SK-N-SH (cell line): ENCODE data around the gene PGS1. TPM values are rescaled to one million over a fixed set of nuclear protein-coding genes. Genes with fewer than 3 reads are reported as not detected.

Experiments
- CTCF ChIA-PET: fragments of 300-600, 350-600 bp; formaldehyde crosslinking; extraction: SDS; loops from one replicate; lab custom pipeline; 2021; lab: Yijun Ruan, JAX
- POLR2A ChIA-PET: fragments of 350-600 bp; sonication (Branson Sonifier 250); formaldehyde crosslinking; extraction: SDS; loops from one replicate; lab custom pipeline; 2020; ENCODE audit warnings: antibody characterized with exemption, inconsistent platforms; lab: Yijun Ruan, JAX
- DNase-seq: peaks from one replicate; pipeline ENCODE4 v3.0.0; 2012
- H2AFZ ChIP-seq: fragments of 200-600 bp; sonication (generic); 2 replicates; pipeline ENCODE4 v1.8.1; 2016; ENCODE audit warnings: antibody characterized with exemption, mild to moderate bottlenecking, low read depth
- H3F3A ChIP-seq: fragments of 200-600 bp; sonication (generic); replicated peaks from 2 replicates; pipeline ENCODE3; 2016; ENCODE audit warnings: antibody characterized with exemption, mild to moderate bottlenecking; ENCODE audit not compliant: insufficient read depth
- H3K27ac ChIP-seq, 2 experiments: fragments of 200-500 bp in 1 of 2; fragments of 200-600 bp in 1 of 2; sonication (Bioruptor generic) in 1 of 2; sonication (generic), shearing (Covaris generic) in 1 of 2; 2 replicates each; pipeline versions ENCODE4 v1.5.1 to v1.6.1; 2014 to 2016; ENCODE audit warnings: low read depth in 2 of 2, inconsistent platforms in 1 of 2, low read length in 1 of 2, mild to moderate bottlenecking in 1 of 2, mixed read lengths in 1 of 2
- H3K27me3 ChIP-seq: fragments of 200-600 bp; sonication (generic), shearing (Covaris generic); 2 replicates; pipeline ENCODE4 v1.6.1; 2016; ENCODE audit warnings: mixed run types; ENCODE audit not compliant: insufficient read depth
- H3K36me3 ChIP-seq, 2 experiments: fragments of 200-500 bp in 1 of 2; fragments of 200-600 bp in 1 of 2; sonication (Bioruptor generic) in 1 of 2; sonication (generic) in 1 of 2; replicated peaks in 1 of 2; 2 replicates each; pipeline versions ENCODE3 to v1.5.1; 2014 to 2016; ENCODE audit warnings: low read length in 1 of 2, mild to moderate bottlenecking in 1 of 2; ENCODE audit not compliant: insufficient read depth in 2 of 2, control insufficient read depth in 1 of 2
- H3K4me1 ChIP-seq, 2 experiments: fragments of 200-500 bp in 1 of 2; fragments of 200-600 bp in 1 of 2; sonication (Bioruptor generic) in 1 of 2; sonication (generic), shearing (Covaris generic) in 1 of 2; 2 replicates each; pipeline versions ENCODE4 v1.5.1 to v1.6.1; 2014 to 2016; ENCODE audit warnings: low read depth in 1 of 2, low read length in 1 of 2, mixed run types in 1 of 2; ENCODE audit not compliant: insufficient read depth in 2 of 2, control insufficient read depth in 1 of 2
- H3K4me2 ChIP-seq: fragments of 200-600 bp; sonication (generic), shearing (Covaris generic); 2 replicates; pipeline ENCODE4 v1.6.1; 2017; ENCODE audit warnings: mixed run types
- H3K4me3 ChIP-seq, 2 experiments: fragments of 200-500 bp in 1 of 2; fragments of 200-600 bp in 1 of 2; sonication (Bioruptor generic) in 1 of 2; sonication (generic), shearing (Covaris generic) in 1 of 2; 2 replicates each; pipeline versions ENCODE4 v1.5.1 to v1.8.1; 2014 to 2016; ENCODE audit warnings: low read depth in 2 of 2, inconsistent platforms in 1 of 2, low read length in 1 of 2, mild to moderate bottlenecking in 1 of 2, mixed read lengths in 1 of 2, moderate library complexity in 1 of 2
- H3K79me2 ChIP-seq: fragments of 200-600 bp; sonication (generic); 2 replicates; pipeline ENCODE4 v1.8.1; 2017; ENCODE audit warnings: mild to moderate bottlenecking; ENCODE audit not compliant: insufficient read depth
- H3K9ac ChIP-seq: fragments of 200-600 bp; sonication (generic); 2 replicates; pipeline ENCODE4 v1.6.1; 2017; ENCODE audit warnings: mixed run types
- H3K9me2 ChIP-seq: fragments of 200-600 bp; sonication (generic); 2 replicates; pipeline ENCODE4 v1.6.1; 2017; ENCODE audit warnings: mixed run types
- H3K9me3 ChIP-seq: fragments of 200-600 bp; sonication (generic); 2 replicates; pipeline ENCODE4 v1.6.1; 2017; ENCODE audit warnings: mixed run types, mild to moderate bottlenecking, moderate library complexity
- H4K20me1 ChIP-seq: fragments of 200-600 bp; sonication (generic); 2 replicates; pipeline ENCODE4 v1.6.1; 2017; ENCODE audit warnings: mild to moderate bottlenecking, mixed run types; ENCODE audit not compliant: insufficient read depth
- ELF1 ChIP-seq: IDR thresholded peaks from 2 replicates; pipeline ENCODE4 v1.4.0; 2012
- EP300 ChIP-seq, 2 experiments: IDR thresholded peaks; 2 replicates each; pipeline versions ENCODE4 v1.4.0 to v1.6.1; 2012; ENCODE audit warnings: borderline replicate concordance in 1 of 2, low read depth in 1 of 2, low read length in 1 of 2
- EZH2phosphoT487 ChIP-seq: fragments of 200-600 bp; sonication (generic); IDR thresholded peaks from 2 replicates; pipeline ENCODE4 v1.6.1; 2017; ENCODE audit warnings: low read depth, mixed run types, mild to moderate bottlenecking, antibody characterized with exemption, moderate library complexity, borderline replicate concordance
- FOXJ3 ChIP-seq: sonication (generic); formaldehyde crosslinking; IDR thresholded peaks from 2 replicates; pipeline ENCODE4 v1.5.1; 2020; ENCODE audit warnings: mild to moderate bottlenecking, missing genetic modification reagents
- FOXM1 ChIP-seq: IDR thresholded peaks from 2 replicates; pipeline ENCODE4 v1.4.0; 2012; ENCODE audit warnings: low read depth, mild to moderate bottlenecking
- MEF2A ChIP-seq: IDR thresholded peaks from 2 replicates; pipeline ENCODE4 v1.4.0; 2012; ENCODE audit warnings: low read depth, borderline replicate concordance
- MXI1 ChIP-seq: IDR thresholded peaks from 2 replicates; pipeline ENCODE4 v1.6.1; 2012; ENCODE audit warnings: mild to moderate bottlenecking, low read depth, low read length, improper control_type of control experiment
- NRF1 ChIP-seq: IDR thresholded peaks from 2 replicates; pipeline ENCODE4 v1.6.1; 2012; ENCODE audit warnings: low read depth, mild to moderate bottlenecking, low read length
- RAD21 ChIP-seq: IDR thresholded peaks from 2 replicates; pipeline ENCODE4 v1.6.1; 2012; ENCODE audit warnings: mild to moderate bottlenecking, low read length
- SMC3 ChIP-seq: IDR thresholded peaks from 2 replicates; pipeline ENCODE4 v1.6.1; 2012; ENCODE audit warnings: low read depth, low read length, improper control_type of control experiment
- TEAD4 ChIP-seq: IDR thresholded peaks from 2 replicates; pipeline ENCODE4 v1.4.0; 2012; ENCODE audit warnings: mild to moderate bottlenecking, borderline replicate concordance; ENCODE audit not compliant: insufficient read depth
- YY1 ChIP-seq: IDR thresholded peaks from 2 replicates; pipeline ENCODE4 v1.4.0; 2012; ENCODE audit warnings: low read depth, mild to moderate bottlenecking
- WGBS: methylation state at CpG from one replicate; pipeline ENCODE4 v1.1.6; 2017; ENCODE audit warnings: low lambda C conversion rate; 5-methylcytosine and 5-hydroxymethylcytosine counted together
- polyA plus RNA-seq, 3 experiments: library from polyadenylated mRNA; depleted of rRNA; stranded (reverse); fragments of >200 nt; gene quantifications; 2 replicates each; pipeline ENCODE4 v1.2.3, GENCODE V29; 2012
- TF ChIP-seq, protein P1 (sequence below): IDR thresholded peaks from 2 replicates; pipeline ENCODE4 v1.6.1; 2012; ENCODE audit warnings: mild to moderate bottlenecking, low read depth, low read length, moderate library complexity
- TF ChIP-seq, protein P2 (sequence below): IDR thresholded peaks from 2 replicates; pipeline ENCODE4 v1.4.0; 2012; ENCODE audit warnings: low read depth
- TF ChIP-seq, protein P3 (sequence below): fragments of 150-350 bp; IDR thresholded peaks from 2 replicates; pipeline ENCODE4 v1.6.1; 2016; ENCODE audit warnings: mild to moderate bottlenecking, low read depth, low read length

PGS1 gene
- polyA plus RNA-seq, 1 of the 3 experiments (the other 2 are of a cell fraction), result 88.4 TPM

DNA sequence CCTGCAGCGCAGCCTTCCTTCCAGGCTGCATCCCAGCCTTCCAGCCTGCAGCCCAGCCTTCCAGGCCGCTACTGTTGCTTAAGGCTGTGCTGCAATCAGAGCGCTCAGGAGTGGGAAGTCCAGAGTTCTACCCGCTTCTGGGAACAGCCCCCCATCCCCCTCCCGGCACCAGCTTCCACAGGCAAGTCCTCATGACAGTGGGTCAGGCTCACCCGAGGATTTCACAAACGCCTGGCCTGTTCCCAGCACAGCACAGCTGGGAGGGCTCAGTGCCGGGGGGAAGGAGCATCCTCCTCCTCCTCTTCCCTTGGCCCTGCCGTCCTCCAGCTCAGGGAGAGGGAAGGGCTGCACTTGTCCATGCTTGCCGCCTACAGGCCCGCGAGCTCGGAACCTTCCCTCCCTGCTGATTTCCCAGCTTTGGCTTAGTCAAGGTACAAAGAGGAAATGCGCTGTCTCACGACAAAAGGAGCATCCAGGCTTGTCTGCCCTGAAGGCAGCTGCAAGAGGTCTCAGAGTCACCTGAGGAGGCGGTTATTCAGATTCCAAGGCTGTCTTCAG is 26.9 kb upstream of the PGS1 start:
- peak overlapping the region; percentile 87 to 91; a peak in 3 of 4 replicates for H3K27ac ChIP-seq
- H3K4me3 ChIP-seq, result no peak overlapping the region
- no peak overlapping the region for H2AFZ ChIP-seq
- H3K4me1 ChIP-seq, result peaks cover 33 to 47% of the 10 kb centered on the region in 2 experiments
- WGBS, result 63% methylated on average over 14 of the region's 16 CpGs
- ChIA-PET POLR2A (interaction anchor here (1.0 kb wide), 1 partner anchor 101 kb away, joined by 3 read pairs; no protein-coding TSS in a partner anchor), CTCF (interaction anchor here (0.8 to 1.1 kb wide), 2 partner anchors 16 to 19 kb away, joined by 3 read pairs; no protein-coding TSS in a partner anchor)
- H3K4me2 ChIP-seq, result peak overlapping the region; percentile 79; the same call in 1 of the 2 replicates
- peaks cover 4% of the 10 kb centered on the region; the same call in 1 of the 2 replicates for H4K20me1 ChIP-seq
- no peaks in the 10 kb centered on the region for H3K9me3 ChIP-seq
- no peak for DNase-seq
- H3K27me3 ChIP-seq, result no peaks in the 10 kb centered on the region
- H3F3A ChIP-seq, result peaks cover 47% of the 10 kb centered on the region
- H3K9me2 ChIP-seq, result no peaks in the 10 kb centered on the region
- peaks cover 14 to 15% of the 10 kb centered on the region in 2 experiments for H3K36me3 ChIP-seq
- TF ChIP-seq ELF1 (no peak), SMC3 (0 out of 2 replicates have a peak, but pooled peaks have one; percentile 12), EP300 (IDR thresholded peaks at IDR 0.05; ENCODE audit: borderline replicate concordance in 1 of 2, low read depth in 1 of 2, low read length in 1 of 2) (no peak), TEAD4 (no peak)
- TF ChIP-seq, protein P1, sequence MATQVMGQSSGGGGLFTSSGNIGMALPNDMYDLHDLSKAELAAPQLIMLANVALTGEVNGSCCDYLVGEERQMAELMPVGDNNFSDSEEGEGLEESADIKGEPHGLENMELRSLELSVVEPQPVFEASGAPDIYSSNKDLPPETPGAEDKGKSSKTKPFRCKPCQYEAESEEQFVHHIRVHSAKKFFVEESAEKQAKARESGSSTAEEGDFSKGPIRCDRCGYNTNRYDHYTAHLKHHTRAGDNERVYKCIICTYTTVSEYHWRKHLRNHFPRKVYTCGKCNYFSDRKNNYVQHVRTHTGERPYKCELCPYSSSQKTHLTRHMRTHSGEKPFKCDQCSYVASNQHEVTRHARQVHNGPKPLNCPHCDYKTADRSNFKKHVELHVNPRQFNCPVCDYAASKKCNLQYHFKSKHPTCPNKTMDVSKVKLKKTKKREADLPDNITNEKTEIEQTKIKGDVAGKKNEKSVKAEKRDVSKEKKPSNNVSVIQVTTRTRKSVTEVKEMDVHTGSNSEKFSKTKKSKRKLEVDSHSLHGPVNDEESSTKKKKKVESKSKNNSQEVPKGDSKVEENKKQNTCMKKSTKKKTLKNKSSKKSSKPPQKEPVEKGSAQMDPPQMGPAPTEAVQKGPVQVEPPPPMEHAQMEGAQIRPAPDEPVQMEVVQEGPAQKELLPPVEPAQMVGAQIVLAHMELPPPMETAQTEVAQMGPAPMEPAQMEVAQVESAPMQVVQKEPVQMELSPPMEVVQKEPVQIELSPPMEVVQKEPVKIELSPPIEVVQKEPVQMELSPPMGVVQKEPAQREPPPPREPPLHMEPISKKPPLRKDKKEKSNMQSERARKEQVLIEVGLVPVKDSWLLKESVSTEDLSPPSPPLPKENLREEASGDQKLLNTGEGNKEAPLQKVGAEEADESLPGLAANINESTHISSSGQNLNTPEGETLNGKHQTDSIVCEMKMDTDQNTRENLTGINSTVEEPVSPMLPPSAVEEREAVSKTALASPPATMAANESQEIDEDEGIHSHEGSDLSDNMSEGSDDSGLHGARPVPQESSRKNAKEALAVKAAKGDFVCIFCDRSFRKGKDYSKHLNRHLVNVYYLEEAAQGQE, result 0 out of 2 replicates have a peak, but pooled peaks have one; percentile 30
- H3K79me2 ChIP-seq, result peaks cover 25% of the 10 kb centered on the region
- H3K9ac ChIP-seq, result no peak overlapping the region

DNA sequence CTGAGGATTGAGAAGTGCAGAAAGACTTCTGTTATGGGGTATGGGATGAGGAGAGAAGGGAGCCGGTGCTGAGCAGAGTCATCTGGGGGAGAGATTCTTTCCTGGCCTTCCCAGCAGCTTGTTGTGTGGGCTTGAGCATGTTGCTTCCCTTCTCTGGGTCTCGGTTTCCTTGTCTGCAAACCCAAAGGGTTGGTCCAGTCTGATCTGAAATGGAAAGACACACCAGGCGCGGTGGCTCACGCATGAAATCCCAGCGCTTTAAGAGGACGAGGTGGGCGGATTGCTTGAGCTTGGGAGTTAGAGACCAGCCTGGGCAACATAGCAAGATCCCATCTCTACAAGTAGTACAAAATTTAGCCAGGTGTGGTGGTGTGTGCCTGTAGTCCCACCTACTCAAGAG is 24.6 kb upstream of the PGS1 start:
- Histone ChIP-seq H3K4me1 (peaks cover 52 to 54% of the 10 kb centered on the region in 2 experiments), H3K9me2 (no peaks in the 10 kb centered on the region), H3K79me2 (peaks cover 48% of the 10 kb centered on the region), H3K4me3 (no peak overlapping the region), H3F3A (peaks cover 58% of the 10 kb centered on the region), H3K27me3 (no peaks in the 10 kb centered on the region), H4K20me1 (peaks cover 26% of the 10 kb centered on the region), H2AFZ (no peak overlapping the region), H3K36me3 (peaks cover 34 to 37% of the 10 kb centered on the region in 2 experiments), H3K9ac (peak overlapping the region; percentile 51; the same call in 1 of the 2 replicates), H3K4me2 (peak overlapping the region; percentile 73), H3K9me3 (no peaks in the 10 kb centered on the region), H3K27ac (peak overlapping the region; percentile 87 to 91)
- TF ChIP-seq EZH2phosphoT487 (no peak), YY1 (no peak), FOXJ3 (CRISPR knock-in tag) (no peak), ELF1 (no peak), NRF1 (no peak), FOXM1 (no peak), RAD21 (no peak), MEF2A (no peak), MXI1 (no peak), EP300 (IDR thresholded peaks at IDR 0.05; ENCODE audit: borderline replicate concordance in 1 of 2, low read depth in 1 of 2, low read length in 1 of 2) (no peak)
- TF ChIP-seq, protein P2, sequence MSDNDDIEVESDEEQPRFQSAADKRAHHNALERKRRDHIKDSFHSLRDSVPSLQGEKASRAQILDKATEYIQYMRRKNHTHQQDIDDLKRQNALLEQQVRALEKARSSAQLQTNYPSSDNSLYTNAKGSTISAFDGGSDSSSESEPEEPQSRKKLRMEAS, result no peak
- TF ChIP-seq, protein P3, sequence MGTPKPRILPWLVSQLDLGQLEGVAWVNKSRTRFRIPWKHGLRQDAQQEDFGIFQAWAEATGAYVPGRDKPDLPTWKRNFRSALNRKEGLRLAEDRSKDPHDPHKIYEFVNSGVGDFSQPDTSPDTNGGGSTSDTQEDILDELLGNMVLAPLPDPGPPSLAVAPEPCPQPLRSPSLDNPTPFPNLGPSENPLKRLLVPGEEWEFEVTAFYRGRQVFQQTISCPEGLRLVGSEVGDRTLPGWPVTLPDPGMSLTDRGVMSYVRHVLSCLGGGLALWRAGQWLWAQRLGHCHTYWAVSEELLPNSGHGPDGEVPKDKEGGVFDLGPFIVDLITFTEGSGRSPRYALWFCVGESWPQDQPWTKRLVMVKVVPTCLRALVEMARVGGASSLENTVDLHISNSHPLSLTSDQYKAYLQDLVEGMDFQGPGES, result no peak
- no peak for DNase-seq
- POLR2A ChIA-PET, result no interaction called here
- WGBS, result 95% methylated on average over 8 of the region's 8 CpGs
- CTCF ChIA-PET, result interaction anchor here (0.8 to 1.4 kb wide), 3 partner anchors 11 to 313 kb away, joined by 3 read pairs; no protein-coding TSS in a partner anchor
